GM20000 (cell line): ENCODE data around the gene ANKRD13D.

Experiments
- DNase-seq: peaks from one replicate; pipeline ENCODE4 v3.0.0; 2012; ENCODE audit warnings: low spot score
- CTCF ChIP-seq: IDR thresholded peaks from 2 replicates; pipeline ENCODE4 v1.5.1; 2012; ENCODE audit warnings: mild to moderate bottlenecking, control low read depth; ENCODE audit errors: extremely low read depth, missing control alignments

Gene ANKRD13D

DNA sequence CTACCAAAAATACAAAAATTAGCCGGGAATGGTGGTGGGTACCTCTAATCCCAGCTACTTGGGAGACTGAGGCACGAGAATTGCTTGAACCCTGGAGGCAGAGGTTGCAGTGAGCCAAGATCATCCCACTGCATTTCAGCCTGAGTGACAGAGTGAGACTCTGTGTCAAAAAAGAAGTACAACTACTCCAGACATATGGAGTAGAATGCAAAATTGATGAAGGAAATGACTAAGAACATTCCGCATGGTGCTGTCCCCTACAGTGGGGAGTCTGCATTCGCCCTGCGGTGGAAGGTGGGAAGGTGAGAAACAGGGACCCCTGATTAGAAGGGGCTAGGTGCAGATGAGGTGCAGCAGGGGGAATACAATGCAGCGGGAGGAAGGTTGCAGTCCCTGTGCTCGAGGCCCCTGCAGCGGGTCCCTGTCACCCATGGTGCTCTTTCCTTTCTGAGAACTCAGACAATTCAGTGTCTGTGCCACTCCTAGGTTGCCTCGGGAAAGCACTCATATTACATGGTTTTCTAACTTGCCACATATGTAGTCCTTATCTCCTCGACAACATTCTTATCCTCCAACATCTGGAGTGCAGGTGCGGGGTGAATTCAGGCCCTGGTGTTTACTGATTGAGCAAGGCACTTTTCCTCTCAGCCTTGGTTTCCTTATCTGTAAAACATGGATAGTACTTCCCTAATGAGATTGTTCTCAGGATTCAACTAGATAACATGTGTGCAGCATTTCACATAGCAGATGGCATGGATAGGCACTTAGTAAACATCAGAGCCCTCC, 59.1 kb downstream of the ANKRD13D start:
- TF ChIP-seq CTCF: no peak
- DNase-seq: no peak

GRCh38 chr11:67349036-67349435, 59.9 kb downstream of the ANKRD13D start:
- TF ChIP-seq CTCF: no peak
- DNase-seq: no peak

DNA sequence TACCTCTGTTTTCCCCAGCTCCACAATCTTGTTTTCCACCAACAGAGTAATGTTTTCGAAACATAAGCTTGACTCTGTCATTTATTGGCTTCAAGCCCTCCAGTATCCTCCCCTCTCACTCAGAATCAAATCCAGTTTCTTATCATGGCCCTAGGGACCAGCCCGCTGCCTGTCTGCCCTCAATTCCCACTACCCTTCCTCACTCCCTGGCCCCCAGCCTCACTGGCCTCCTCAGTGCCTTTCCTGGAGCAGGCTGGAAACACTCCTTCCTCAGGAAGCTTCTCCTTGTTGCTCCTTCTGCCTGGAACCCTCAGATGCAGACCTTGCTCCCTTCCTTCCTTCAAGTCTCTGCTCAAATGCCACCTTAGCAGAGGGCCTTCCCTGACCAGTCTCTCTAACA, 60.4 kb downstream of the ANKRD13D start:
- TF ChIP-seq CTCF: no peak
- DNase-seq: no peak

- no peak for DNase-seq
- TF ChIP-seq CTCF: no peak
Measured at GRCh38 chr11:67349928-67350465, 60.9 kb downstream of the ANKRD13D start.

DNA sequence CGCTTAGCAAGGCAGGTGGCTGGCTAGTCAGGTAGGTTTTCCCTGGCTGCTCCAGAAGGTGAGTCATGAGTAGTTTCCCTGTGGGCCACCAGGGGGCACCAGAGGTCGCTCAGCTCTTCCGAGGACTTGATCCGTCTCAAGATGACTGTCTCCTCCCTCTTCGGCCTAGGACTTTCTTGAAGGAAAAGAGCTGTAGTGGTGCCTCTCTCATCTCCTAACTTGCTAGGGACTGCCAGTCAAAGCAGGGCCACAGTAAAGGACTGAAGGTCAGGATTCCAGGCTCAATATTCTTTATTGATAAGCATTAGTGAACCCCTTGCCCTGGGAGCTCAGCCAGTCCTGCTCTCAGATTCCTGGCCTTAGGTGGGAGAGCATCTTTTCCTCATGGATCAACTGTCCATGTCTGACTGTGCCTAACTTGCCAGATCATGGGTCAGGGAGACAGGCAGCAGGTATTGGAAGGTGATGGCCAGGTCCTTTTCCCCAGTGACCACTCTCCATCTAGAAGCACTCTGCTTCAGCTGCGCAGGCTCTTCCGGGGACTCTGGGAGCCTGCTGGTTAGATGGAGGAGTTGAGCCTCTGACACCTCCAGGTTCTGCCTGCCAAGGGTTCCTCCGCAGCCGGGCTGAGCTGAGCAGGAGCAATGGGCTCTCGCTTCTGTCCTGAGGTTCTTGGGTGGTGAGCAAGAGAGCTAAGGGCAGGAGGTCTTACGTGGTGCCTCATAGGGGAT, 62.3 kb downstream of the ANKRD13D start:
- DNase-seq: peak; percentile 72
- peak; percentile 62 for TF ChIP-seq CTCF
